ENCODE results near the gene ACOT13. TPM values are rescaled to one million over a fixed set of nuclear protein-coding genes. Genes with fewer than 3 reads are reported as not detected.
"Not testable (repeated sequence)": the region's sequence is repeated elsewhere in the genome, so short reads cannot be mapped to it uniquely, and the experiment has no call there.

ACOT13 gene
- total RNA-seq, 4 donors from 2014 or later = 4.8 to 14.7 (median 10.9) TPM

- WGBS = 71% methylated on average over 5 of the region's 5 CpGs
- H3K27ac ChIP-seq = no peak overlapping the region
These were observed 78.0 kb downstream of the ACOT13 start for GRCh38 chr6:24744911-24745310.

DNA sequence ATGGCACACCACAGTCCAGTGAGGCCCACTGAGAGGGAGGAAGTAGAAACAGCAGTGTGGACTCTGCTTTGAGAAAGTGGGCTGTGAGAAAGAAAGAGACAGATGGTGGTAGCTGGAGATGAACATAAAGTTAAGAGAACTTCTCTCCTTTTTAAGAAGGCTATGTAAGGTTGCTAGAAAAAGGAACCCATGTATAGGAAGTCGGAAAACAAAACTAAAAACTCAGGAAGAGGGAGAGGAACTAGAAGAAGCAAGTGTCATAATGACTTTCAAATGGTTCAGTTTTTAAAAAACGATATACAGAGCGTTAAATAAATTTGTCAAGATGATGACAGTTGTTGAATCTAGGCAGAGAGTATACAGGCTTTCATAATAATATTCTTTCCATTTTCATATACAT lies 82.4 kb downstream of the ACOT13 start:
- TF ChIP-seq, protein P1, sequence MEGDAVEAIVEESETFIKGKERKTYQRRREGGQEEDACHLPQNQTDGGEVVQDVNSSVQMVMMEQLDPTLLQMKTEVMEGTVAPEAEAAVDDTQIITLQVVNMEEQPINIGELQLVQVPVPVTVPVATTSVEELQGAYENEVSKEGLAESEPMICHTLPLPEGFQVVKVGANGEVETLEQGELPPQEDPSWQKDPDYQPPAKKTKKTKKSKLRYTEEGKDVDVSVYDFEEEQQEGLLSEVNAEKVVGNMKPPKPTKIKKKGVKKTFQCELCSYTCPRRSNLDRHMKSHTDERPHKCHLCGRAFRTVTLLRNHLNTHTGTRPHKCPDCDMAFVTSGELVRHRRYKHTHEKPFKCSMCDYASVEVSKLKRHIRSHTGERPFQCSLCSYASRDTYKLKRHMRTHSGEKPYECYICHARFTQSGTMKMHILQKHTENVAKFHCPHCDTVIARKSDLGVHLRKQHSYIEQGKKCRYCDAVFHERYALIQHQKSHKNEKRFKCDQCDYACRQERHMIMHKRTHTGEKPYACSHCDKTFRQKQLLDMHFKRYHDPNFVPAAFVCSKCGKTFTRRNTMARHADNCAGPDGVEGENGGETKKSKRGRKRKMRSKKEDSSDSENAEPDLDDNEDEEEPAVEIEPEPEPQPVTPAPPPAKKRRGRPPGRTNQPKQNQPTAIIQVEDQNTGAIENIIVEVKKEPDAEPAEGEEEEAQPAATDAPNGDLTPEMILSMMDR (IDR thresholded peaks at IDR 0.05) = no peak
- TF ChIP-seq POLR2AphosphoS5 (IDR thresholded peaks at IDR 0.05) (no peak), POLR2A (IDR thresholded peaks at IDR 0.05) (no peak), EP300 (IDR thresholded peaks at IDR 0.05) (no peak)
- DNase-seq (ENCODE audit: low spot score in 2 of 2) = no peak

More at GRCh38 chr6:24744911-24745310, 78.0 kb downstream of the ACOT13 start:
- no peak for DNase-seq (ENCODE audit: low spot score in 2 of 2)
- no peaks in the 10 kb centered on the region for H3K9me3 ChIP-seq
- no peak overlapping the region for H3K4me3 ChIP-seq
- no peak for TF ChIP-seq POLR2AphosphoS5 (IDR thresholded peaks at IDR 0.05)
- TF ChIP-seq POLR2A (IDR thresholded peaks at IDR 0.05) = no peak
- TF ChIP-seq, protein P1 (IDR thresholded peaks at IDR 0.05) = no peak
- no peak for TF ChIP-seq EP300 (IDR thresholded peaks at IDR 0.05)
- no peaks in the 10 kb centered on the region for H3K27me3 ChIP-seq
- no peaks in the 10 kb centered on the region for H3K36me3 ChIP-seq
- peaks cover 16% of the 10 kb centered on the region for H3K4me1 ChIP-seq

GRCh38 chr6:24750878-24751277 lies 84.0 kb downstream of the ACOT13 start:
- not testable (repeated sequence) for H3K27me3 ChIP-seq; H3K9me3 ChIP-seq; H3K36me3 ChIP-seq; H3K4me3 ChIP-seq; DNase-seq (ENCODE audit: low spot score in 2 of 2); H3K27ac ChIP-seq; H3K4me1 ChIP-seq
- WGBS = 69% methylated on average over 3 of the region's 3 CpGs

More for the DNA sequence above, 82.4 kb downstream of the ACOT13 start:
- Histone ChIP-seq H3K36me3 (no peaks in the 10 kb centered on the region), H3K9me3 (no peaks in the 10 kb centered on the region), H3K27ac (no peak overlapping the region), H3K4me3 (no peak overlapping the region), H3K4me1 (no peaks in the 10 kb centered on the region), H3K27me3 (no peaks in the 10 kb centered on the region)
- WGBS = 83% methylated on average over 3 of the region's 3 CpGs

GRCh38 chr6:24752503-24752902 lies 85.6 kb downstream of the ACOT13 start:
- Histone ChIP-seq H3K27me3 (no peaks in the 10 kb centered on the region), H3K4me3 (no peak overlapping the region), H3K4me1 (no peaks in the 10 kb centered on the region), H3K9me3 (no peaks in the 10 kb centered on the region), H3K36me3 (no peaks in the 10 kb centered on the region), H3K27ac (no peak overlapping the region)
- WGBS = 67% methylated on average over 2 of the region's 2 CpGs
- TF ChIP-seq POLR2AphosphoS5 (IDR thresholded peaks at IDR 0.05) (no peak), EP300 (IDR thresholded peaks at IDR 0.05) (no peak), POLR2A (IDR thresholded peaks at IDR 0.05) (no peak)
- TF ChIP-seq, protein P1 (IDR thresholded peaks at IDR 0.05) = no peak
- no peak for DNase-seq (ENCODE audit: low spot score in 2 of 2)

- WGBS = 87% methylated on average over 1 of the region's 1 CpG
- no peak overlapping the region for H3K27ac ChIP-seq
- DNase-seq (ENCODE audit: low spot score in 2 of 2) = no peak
These were observed 86.1 kb downstream of the ACOT13 start for GRCh38 chr6:24752917-24753492.

More at GRCh38 chr6:24752917-24753492, 86.1 kb downstream of the ACOT13 start:
- H3K4me3 ChIP-seq = no peak overlapping the region
- no peaks in the 10 kb centered on the region for H3K36me3 ChIP-seq
- H3K27me3 ChIP-seq = no peaks in the 10 kb centered on the region
- TF ChIP-seq POLR2A (IDR thresholded peaks at IDR 0.05) (no peak), EP300 (IDR thresholded peaks at IDR 0.05) (no peak), POLR2AphosphoS5 (IDR thresholded peaks at IDR 0.05) (no peak)
- TF ChIP-seq, protein P1 (IDR thresholded peaks at IDR 0.05) = no peak
- no peaks in the 10 kb centered on the region for H3K4me1 ChIP-seq
- no peaks in the 10 kb centered on the region for H3K9me3 ChIP-seq
